DMS153 treated with DMSO at 0.1 percent for 48 hours (cell line): ENCODE results near the gene SLC9B2.

Experiments used
- DNase-seq: peaks from one replicate; lab custom pipeline; 2025; ENCODE audit not compliant: unreplicated experiment; lab: John Stamatoyannopoulos, UW

Gene SLC9B2

GRCh38 chr4:103075894-103076746, 441 bp downstream of the SLC9B2 start:
- DNase-seq, result peak; percentile 39

- no peak for DNase-seq
Observed at GRCh38 chr4:103075435-103075893, 1.1 kb downstream of the SLC9B2 start.

GRCh38 chr4:103074744-103075434, 1.7 kb downstream of the SLC9B2 start:
- no peak for DNase-seq

GRCh38 chr4:103073792-103074438, 2.6 kb downstream of the SLC9B2 start:
- DNase-seq, result no peak

- DNase-seq, result no peak
Observed at GRCh38 chr4:103067841-103068547, 8.6 kb downstream of the SLC9B2 start.

- DNase-seq, result no peak
Observed at GRCh38 chr4:103060453-103061148, 16.0 kb downstream of the SLC9B2 start.

- DNase-seq, result no peak
Observed at GRCh38 chr4:103054030-103054429, 22.5 kb downstream of the SLC9B2 start.

- no peak for DNase-seq
Observed at GRCh38 chr4:103052779-103053178, 23.8 kb downstream of the SLC9B2 start.

GRCh38 chr4:103052145-103052544, 24.4 kb downstream of the SLC9B2 start:
- DNase-seq, result no peak

GRCh38 chr4:103050736-103051436, 25.7 kb downstream of the SLC9B2 start:
- no peak for DNase-seq

GRCh38 chr4:103046416-103047290, 29.9 kb downstream of the SLC9B2 start:
- no peak for DNase-seq

GRCh38 chr4:103044183-103044582, 32.4 kb downstream of the SLC9B2 start:
- no peak for DNase-seq

- DNase-seq, result no peak
Observed at GRCh38 chr4:103036169-103036568, 40.4 kb downstream of the SLC9B2 start.

GRCh38 chr4:103032574-103032973, 44.0 kb downstream of the SLC9B2 start:
- DNase-seq, result no peak

- DNase-seq, result no peak
Observed at GRCh38 chr4:103030791-103031190, 45.8 kb downstream of the SLC9B2 start.

GRCh38 chr4:103029300-103029699, 47.3 kb downstream of the SLC9B2 start:
- no peak for DNase-seq

- no peak for DNase-seq
Observed at GRCh38 chr4:103026868-103027267, 49.7 kb downstream of the SLC9B2 start.

GRCh38 chr4:103024996-103025395, 51.6 kb downstream of the SLC9B2 start:
- DNase-seq, result no peak

- no peak for DNase-seq
Observed at GRCh38 chr4:103021120-103021519, 55.4 kb downstream of the SLC9B2 start.
